GM21723 (cell line): ENCODE measurements around the gene ATP12A.

ENCODE experiments used
- ATAC-seq: cut with Tn5 transposase; IDR thresholded peaks from one replicate; pipeline ENCODE4 v1.9.1; 2021; ENCODE audit warnings: mild to moderate bottlenecking, moderate library complexity; ENCODE audit not compliant: unreplicated experiment

ATP12A gene

GRCh38 chr13:24725379-24725778 lies 45.2 kb downstream of the ATP12A start:
- no peak for ATAC-seq

GRCh38 chr13:24727731-24728601 lies 47.8 kb downstream of the ATP12A start:
- peak; percentile 76 for ATAC-seq

GRCh38 chr13:24730873-24731567 lies 50.8 kb downstream of the ATP12A start:
- peak; percentile 80 for ATAC-seq

DNA sequence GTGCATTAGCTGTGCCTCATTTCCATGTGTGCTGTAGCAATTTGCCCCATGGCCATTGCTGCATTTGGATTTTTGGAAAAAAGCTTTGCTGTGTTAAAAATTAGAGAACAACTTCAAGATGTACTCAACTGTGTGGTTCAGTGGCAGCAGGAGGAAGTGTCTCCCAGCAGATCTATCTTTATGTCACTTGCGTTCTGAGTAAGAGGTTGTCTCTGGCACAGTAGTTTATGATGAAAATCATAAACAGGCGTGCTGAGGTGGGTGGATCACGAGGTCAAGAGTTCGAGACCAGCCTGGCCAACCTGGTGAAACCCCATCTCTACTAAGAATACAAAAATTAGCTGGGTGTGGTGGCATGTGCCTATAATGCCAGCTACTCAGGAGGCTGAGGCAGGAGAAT lies 54.7 kb downstream of the ATP12A start:
- ATAC-seq, result no peak

DNA sequence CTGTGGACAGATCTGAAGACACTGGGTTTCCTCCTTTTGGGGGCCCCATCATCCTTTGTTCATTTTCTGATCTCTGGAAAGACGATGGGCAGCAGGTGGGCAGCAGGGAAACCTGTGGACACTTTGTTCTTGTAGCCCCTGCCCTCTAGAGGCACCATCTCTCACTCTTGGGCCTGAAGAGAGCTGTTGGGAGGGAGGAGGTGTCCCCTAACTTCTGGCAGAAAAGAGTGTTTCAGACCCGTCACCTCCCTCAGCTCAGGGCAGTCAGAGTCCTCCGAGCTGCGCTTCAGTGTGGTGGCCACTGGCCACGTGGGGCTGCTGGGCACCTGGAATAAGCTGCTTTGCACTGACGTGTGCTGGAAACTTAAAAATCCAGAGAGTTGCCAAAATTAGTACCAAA lies 56.8 kb downstream of the ATP12A start:
- no peak for ATAC-seq

- ATAC-seq, result no peak
Observed at GRCh38 chr13:24738366-24738847, 58.2 kb downstream of the ATP12A start.

GRCh38 chr13:24740014-24740890 lies 60.0 kb downstream of the ATP12A start:
- ATAC-seq, result no peak

DNA sequence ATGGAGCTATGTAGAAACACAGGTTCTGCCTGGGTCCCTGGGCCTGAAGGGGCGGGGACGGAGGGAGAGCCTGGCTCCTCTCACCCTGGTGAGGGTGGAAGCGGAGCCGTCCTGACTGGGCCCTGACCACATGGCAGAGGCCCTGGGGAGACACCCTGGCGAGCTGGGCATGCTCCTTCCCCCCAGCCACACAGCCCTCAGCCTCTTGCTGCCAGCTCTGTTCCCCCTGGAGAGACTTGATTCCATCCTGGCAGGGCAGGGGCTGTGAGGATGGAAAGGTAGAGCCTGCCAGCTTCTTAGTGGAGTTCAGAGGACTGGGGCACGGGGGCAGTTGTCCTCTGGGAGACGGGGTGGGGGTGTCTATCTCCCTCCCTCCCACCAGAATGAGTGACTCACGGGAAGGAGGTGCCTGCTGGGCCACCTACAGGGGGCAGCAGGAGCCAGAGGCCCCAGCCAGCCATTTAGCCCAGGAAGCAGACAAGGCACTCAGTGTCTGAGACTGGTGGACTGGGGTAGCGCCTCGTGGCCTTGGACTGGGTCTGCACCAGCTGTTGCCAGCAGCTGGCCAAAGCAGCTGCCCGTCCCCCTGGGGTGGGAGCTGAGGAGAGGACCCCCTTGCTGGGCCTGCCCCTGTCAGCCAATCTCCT lies 60.9 kb downstream of the ATP12A start:
- ATAC-seq, result no peak

- ATAC-seq, result no peak
Observed at GRCh38 chr13:24741791-24742190, 61.6 kb downstream of the ATP12A start.

DNA sequence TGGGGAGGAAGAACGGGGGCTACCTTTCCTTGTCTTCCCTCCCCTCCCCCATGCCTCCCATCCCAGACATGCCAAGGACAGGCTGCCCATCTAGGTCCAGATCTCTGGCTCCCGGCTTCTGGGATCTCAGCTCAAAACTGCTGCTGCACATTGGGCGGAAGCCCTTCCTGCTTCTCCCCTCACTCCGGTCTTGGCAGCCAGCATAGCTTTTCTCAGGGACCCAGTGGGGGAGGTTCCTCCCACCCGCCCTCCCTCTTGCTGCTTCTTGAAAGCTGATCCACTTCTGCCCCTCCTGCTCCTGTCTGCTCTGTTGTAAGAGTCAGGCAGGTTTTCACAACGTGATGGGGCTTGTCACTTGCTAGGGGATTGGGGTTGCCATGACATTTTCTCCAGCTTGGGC lies 62.1 kb downstream of the ATP12A start:
- ATAC-seq, result no peak

GRCh38 chr13:24742977-24743376 lies 62.8 kb downstream of the ATP12A start:
- ATAC-seq, result no peak

- no peak for ATAC-seq
Observed at GRCh38 chr13:24744247-24744646, 64.0 kb downstream of the ATP12A start.

DNA sequence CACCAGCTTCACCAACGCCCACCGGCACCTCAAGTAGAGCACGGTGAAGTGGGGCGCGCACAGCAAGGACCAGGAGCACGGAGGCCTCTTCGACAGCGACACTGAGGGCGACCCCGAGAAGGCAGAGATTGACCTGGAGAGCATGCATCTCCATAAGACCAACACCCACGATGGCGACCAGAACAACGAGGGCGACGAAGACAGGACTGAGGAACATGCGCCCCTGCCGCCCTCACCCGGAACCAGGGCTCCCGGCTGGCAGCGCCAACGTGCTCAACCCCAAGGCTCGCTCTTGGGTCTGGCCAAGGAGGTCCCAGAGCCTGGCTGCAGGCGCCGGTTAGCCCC lies 65.3 kb downstream of the ATP12A start:
- ATAC-seq, result no peak

DNA sequence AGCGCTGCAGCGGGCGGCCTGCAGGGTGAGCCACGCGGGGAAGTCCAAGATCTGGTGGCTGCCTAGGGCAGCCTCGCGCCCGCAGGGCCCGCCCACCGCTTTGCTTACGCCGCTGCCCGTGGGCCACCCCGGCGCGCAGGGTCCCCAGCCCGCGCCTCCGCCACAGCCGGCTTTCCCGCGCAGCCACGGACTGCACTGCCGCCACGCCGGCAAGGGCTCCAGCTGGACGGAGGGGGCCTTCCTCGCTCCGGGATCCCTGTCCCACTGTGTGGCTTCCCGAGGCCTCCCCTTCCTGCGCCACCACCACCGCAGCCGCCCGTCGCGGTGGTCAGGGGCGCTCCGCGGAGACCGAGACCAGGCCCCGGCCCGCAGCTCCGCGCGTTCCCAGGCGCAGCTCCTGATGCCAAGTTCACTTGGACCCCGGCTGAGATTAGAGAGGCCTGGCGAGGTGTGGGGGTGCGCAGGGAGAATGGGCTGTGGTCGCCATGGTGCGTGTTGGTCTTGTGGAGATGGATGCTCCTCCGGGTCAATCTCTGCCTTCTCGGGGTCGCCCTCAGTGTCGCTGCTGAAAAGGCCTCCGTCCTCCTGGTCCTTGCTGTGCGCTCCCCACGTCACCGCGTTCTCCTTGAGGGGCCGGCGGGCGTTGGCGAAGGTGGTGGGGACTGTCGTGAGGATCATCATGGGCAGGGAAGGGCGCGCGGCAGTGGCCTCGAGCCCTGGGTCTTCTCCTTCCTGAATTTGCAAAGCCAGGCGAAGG lies 65.8 kb downstream of the ATP12A start:
- ATAC-seq, result no peak

DNA sequence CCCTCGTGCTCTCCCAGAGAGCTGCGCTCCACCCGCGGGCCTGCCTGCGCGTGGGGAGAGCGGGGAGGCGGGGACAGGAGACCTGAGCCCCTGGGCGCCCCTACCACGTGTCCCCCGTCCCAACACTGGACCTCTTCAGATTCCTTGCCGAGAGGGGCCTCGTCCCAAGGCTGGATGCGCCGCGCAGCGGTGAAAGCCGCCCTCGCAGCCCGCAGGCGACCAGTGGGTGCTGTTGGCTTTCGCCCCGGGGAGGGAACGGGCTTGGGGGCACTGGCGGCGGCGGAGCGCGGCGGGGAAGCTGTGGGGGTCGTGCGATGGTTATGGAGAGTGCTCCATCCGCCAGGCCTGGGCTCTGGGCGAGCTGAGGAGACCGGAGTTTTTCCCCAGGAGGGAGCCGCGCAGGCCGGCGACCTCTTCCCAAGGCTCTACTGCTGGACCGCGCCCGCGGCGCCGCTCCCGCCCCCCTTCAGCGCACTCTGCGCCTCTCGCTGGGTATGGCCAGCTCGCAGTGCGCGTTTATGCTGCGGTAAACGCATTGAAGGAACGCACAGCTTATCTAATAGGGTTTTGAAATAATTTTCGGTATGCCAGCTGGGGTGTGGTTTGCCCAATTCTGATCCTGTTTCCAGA lies 66.5 kb downstream of the ATP12A start:
- no peak for ATAC-seq

- no peak for ATAC-seq
Observed at GRCh38 chr13:24747248-24748060, 67.2 kb downstream of the ATP12A start.

GRCh38 chr13:24748061-24748400 lies 67.8 kb downstream of the ATP12A start:
- no peak for ATAC-seq

DNA sequence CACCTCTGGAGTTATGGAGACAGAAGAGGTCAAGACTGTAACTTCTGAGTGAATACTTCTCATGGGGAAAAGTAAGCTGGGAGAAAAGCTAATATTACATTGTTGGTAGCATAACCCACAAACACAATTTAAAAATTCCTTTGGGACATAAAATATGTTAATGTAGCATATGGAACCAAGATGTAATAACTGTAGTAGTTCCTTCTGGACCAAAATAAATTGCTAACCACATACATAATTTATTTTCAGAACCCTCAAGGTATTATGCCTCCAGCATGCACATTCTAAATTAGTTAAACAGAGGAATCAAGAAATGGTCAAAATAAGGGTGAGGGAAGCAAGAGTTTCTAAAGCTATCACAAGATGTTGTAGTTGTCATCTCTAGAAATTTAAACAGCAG lies 79.0 kb downstream of the ATP12A start:
- ATAC-seq, result no peak
